HepG2 (cell line): ENCODE measurements around the gene ZNF512B.
A peak's percentile ranks its signal among the peaks of the same experiment; 100 is the strongest.

ENCODE experiments used
- ATRX ChIP-seq: sonication (generic); formaldehyde crosslinking; IDR thresholded peaks from 2 replicates; pipeline ENCODE4 v1.4.0; 2020; ENCODE audit warnings: missing genetic modification reagents, borderline replicate concordance
- HOXA7 ChIP-seq: sonication (generic); formaldehyde crosslinking; IDR thresholded peaks from 2 replicates; pipeline ENCODE4 v1.8.1; 2022; ENCODE audit warnings: mild to moderate bottlenecking, missing genetic modification reagents, moderate library complexity
- ZNF530 ChIP-seq: sonication (generic); formaldehyde crosslinking; IDR thresholded peaks from 2 replicates; pipeline ENCODE4 v1.5.0; 2020; ENCODE audit warnings: low read depth, mild to moderate bottlenecking, missing genetic modification reagents
- TF ChIP-seq, protein P1 (sequence below): sonication (generic); formaldehyde crosslinking; IDR thresholded peaks from 2 replicates; pipeline ENCODE4 v1.5.0; 2020; ENCODE audit warnings: mild to moderate bottlenecking, missing genetic modification reagents, moderate library complexity
- TF ChIP-seq, protein P2 (sequence below): IDR thresholded peaks from 2 replicates; pipeline ENCODE4 v1.6.1; 2012; ENCODE audit warnings: inconsistent platforms
- TF ChIP-seq, protein P3 (sequence below): sonication (generic); formaldehyde crosslinking; IDR thresholded peaks from 2 replicates; pipeline ENCODE4 v1.8.1; 2023; ENCODE audit warnings: mild to moderate bottlenecking, missing genetic modification reagents
- TF ChIP-seq, protein P4 (sequence below): sonication (generic); formaldehyde crosslinking; IDR thresholded peaks from 2 replicates; pipeline ENCODE4 v1.8.0; 2022; ENCODE audit warnings: missing genetic modification reagents, mild to moderate bottlenecking, inconsistent platforms, borderline replicate concordance

DNA sequence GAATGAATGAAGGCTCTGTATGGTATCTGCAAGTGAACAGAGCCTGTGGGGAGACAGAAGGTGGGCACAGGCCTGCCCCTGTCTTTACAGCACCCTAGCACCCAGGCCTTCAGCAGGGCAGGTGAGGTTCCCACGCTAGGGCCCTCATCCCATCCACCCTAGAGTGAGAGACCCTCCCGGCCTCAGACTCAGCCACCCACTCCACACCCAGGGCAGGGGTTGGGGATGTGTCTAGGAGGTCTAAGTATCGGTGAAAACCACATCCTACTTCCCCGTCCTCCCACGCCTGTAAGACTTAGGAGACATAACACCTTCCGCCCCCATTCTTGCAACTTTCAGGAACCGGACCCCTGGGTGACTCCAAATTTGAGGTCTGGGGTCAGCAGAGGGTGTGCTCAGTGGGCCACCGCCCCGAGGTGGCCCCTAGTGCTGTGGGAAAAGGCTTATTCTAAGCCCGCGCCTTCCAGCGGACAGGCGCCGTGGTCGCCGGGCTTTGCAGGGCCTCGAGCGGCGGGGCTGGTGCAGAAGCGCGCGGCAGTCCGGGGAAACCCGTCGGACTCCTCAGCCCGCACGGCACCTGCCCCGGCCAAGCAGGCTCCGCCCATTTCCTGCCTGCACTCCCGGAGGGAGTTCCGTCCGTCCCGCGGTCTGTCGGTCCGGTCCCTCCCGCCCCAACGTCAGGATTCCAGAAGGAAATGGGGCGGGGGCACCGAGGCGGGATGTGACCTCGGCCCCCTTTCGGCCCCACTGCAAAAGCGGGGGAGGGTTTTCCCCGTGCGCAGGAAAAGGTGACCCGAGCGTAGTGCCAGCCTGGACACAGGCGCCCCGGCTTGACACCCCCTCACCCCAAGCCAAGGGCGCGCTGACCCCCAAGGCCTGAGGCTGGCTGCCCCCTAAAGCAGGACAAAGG is 8.8 kb upstream of the ZNF512B start:
- TF ChIP-seq, protein P1, sequence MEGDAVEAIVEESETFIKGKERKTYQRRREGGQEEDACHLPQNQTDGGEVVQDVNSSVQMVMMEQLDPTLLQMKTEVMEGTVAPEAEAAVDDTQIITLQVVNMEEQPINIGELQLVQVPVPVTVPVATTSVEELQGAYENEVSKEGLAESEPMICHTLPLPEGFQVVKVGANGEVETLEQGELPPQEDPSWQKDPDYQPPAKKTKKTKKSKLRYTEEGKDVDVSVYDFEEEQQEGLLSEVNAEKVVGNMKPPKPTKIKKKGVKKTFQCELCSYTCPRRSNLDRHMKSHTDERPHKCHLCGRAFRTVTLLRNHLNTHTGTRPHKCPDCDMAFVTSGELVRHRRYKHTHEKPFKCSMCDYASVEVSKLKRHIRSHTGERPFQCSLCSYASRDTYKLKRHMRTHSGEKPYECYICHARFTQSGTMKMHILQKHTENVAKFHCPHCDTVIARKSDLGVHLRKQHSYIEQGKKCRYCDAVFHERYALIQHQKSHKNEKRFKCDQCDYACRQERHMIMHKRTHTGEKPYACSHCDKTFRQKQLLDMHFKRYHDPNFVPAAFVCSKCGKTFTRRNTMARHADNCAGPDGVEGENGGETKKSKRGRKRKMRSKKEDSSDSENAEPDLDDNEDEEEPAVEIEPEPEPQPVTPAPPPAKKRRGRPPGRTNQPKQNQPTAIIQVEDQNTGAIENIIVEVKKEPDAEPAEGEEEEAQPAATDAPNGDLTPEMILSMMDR (CRISPR knock-in tag), result peak; percentile 37
- TF ChIP-seq HOXA7 (CRISPR knock-in tag), result no peak
- TF ChIP-seq, protein P2, sequence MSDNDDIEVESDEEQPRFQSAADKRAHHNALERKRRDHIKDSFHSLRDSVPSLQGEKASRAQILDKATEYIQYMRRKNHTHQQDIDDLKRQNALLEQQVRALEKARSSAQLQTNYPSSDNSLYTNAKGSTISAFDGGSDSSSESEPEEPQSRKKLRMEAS, result peak; percentile 70
- no peak for TF ChIP-seq ZNF530 (CRISPR knock-in tag)
- TF ChIP-seq ATRX (CRISPR knock-in tag), result no peak
- TF ChIP-seq, protein P3, sequence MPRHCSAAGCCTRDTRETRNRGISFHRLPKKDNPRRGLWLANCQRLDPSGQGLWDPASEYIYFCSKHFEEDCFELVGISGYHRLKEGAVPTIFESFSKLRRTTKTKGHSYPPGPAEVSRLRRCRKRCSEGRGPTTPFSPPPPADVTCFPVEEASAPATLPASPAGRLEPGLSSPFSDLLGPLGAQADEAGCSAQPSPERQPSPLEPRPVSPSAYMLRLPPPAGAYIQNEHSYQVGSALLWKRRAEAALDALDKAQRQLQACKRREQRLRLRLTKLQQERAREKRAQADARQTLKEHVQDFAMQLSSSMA (CRISPR knock-in tag), result peak; percentile 95
- TF ChIP-seq, protein P4, sequence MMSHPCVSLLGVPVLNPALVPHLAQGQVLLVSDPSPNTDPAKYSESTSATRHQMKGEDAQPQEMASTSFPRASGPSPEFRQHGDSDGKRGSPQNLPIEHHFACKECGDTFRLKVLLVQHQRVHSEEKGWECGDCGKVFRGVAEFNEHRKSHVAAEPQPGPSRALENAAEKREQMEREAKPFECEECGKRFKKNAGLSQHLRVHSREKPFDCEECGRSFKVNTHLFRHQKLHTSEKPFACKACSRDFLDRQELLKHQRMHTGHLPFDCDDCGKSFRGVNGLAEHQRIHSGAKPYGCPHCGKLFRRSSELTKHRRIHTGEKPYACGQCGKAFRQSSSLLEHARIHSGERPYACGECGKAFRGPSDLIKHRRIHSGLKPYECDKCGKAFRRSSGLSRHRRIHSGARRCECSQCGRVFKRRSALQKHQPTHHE (CRISPR knock-in tag), result peak; percentile 88; the same call in 1 of the 2 replicates
